ENCODE measurements around the gene SFXN1. TPM values are rescaled to one million over a fixed set of nuclear protein-coding genes. Genes with fewer than 3 reads are reported as not detected.
"Not testable (repeated sequence)": the region's sequence is repeated elsewhere in the genome, so short reads cannot be mapped to it uniquely, and the experiment has no call there.

SFXN1 gene
- polyA plus RNA-seq, 1 donor: 35.2 TPM

- no CpG with 5 or more reads among the region's 2 CpGs for WGBS (ENCODE audit: insufficient coverage, low lambda C conversion rate)
Observed at GRCh38 chr5:175447571-175447970, 30.8 kb upstream of the SFXN1 start.

GRCh38 chr5:175448276-175448675 lies 30.1 kb upstream of the SFXN1 start:
- H3K27ac ChIP-seq (ENCODE audit: low read length): no peak overlapping the region
- DNase-seq: no peak
- H3K4me1 ChIP-seq (ENCODE audit: control insufficient read depth, insufficient read depth, low read length): peaks cover 4% of the 10 kb centered on the region
- 58% methylated on average over 2 of the region's 3 CpGs for WGBS (ENCODE audit: insufficient coverage, low lambda C conversion rate)
- H3K4me3 ChIP-seq (ENCODE audit: low read length): no peak overlapping the region
- no peaks in the 10 kb centered on the region for H3K36me3 ChIP-seq (ENCODE audit: control insufficient read depth, insufficient read depth, low read length)
- peaks cover 3% of the 10 kb centered on the region for H3K9me3 ChIP-seq (ENCODE audit: control insufficient read depth, low read depth, low read length)
- peaks cover 62% of the 10 kb centered on the region for H3K27me3 ChIP-seq (ENCODE audit: control insufficient read depth, insufficient read depth, low read length)

More at GRCh38 chr5:175447571-175447970, 30.8 kb upstream of the SFXN1 start:
- Histone ChIP-seq H3K27me3 (ENCODE audit: control insufficient read depth, insufficient read depth, low read length) (peaks cover 64% of the 10 kb centered on the region), H3K4me3 (ENCODE audit: low read length) (no peak overlapping the region), H3K36me3 (ENCODE audit: control insufficient read depth, insufficient read depth, low read length) (no peaks in the 10 kb centered on the region), H3K9me3 (ENCODE audit: control insufficient read depth, low read depth, low read length) (peaks cover 3% of the 10 kb centered on the region), H3K27ac (ENCODE audit: low read length) (no peak overlapping the region), H3K4me1 (ENCODE audit: control insufficient read depth, insufficient read depth, low read length) (peaks cover 4% of the 10 kb centered on the region)
- DNase-seq: no peak

GRCh38 chr5:175452166-175452565 lies 26.2 kb upstream of the SFXN1 start:
- Histone ChIP-seq H3K27ac (ENCODE audit: low read length) (no peak overlapping the region), H3K9me3 (ENCODE audit: control insufficient read depth, low read depth, low read length) (no peaks in the 10 kb centered on the region), H3K36me3 (ENCODE audit: control insufficient read depth, insufficient read depth, low read length) (no peaks in the 10 kb centered on the region), H3K4me1 (ENCODE audit: control insufficient read depth, insufficient read depth, low read length) (no peaks in the 10 kb centered on the region), H3K27me3 (ENCODE audit: control insufficient read depth, insufficient read depth, low read length) (peaks cover 36% of the 10 kb centered on the region), H3K4me3 (ENCODE audit: low read length) (no peak overlapping the region)
- no CpG with 5 or more reads among the region's 2 CpGs for WGBS (ENCODE audit: insufficient coverage, low lambda C conversion rate)
- no peak for DNase-seq

GRCh38 chr5:175454338-175454737 lies 24.0 kb upstream of the SFXN1 start:
- not testable (repeated sequence) for H3K4me3 ChIP-seq (ENCODE audit: low read length); H3K4me1 ChIP-seq (ENCODE audit: control insufficient read depth, insufficient read depth, low read length); H3K36me3 ChIP-seq (ENCODE audit: control insufficient read depth, insufficient read depth, low read length); H3K9me3 ChIP-seq (ENCODE audit: control insufficient read depth, low read depth, low read length); DNase-seq; H3K27ac ChIP-seq (ENCODE audit: low read length)
- no CpG with 5 or more reads among the region's 5 CpGs for WGBS (ENCODE audit: insufficient coverage, low lambda C conversion rate)
- H3K27me3 ChIP-seq (ENCODE audit: control insufficient read depth, insufficient read depth, low read length): peaks cover 36% of the 10 kb centered on the region

- WGBS (ENCODE audit: insufficient coverage, low lambda C conversion rate): 91% methylated on average over 8 of the region's 11 CpGs
Observed at GRCh38 chr5:175456105-175456742, 22.1 kb upstream of the SFXN1 start.

GRCh38 chr5:175457466-175457865 lies 20.9 kb upstream of the SFXN1 start:
- no peaks in the 10 kb centered on the region for H3K4me1 ChIP-seq (ENCODE audit: control insufficient read depth, insufficient read depth, low read length)
- 100% methylated on average over 1 of the region's 1 CpG for WGBS (ENCODE audit: insufficient coverage, low lambda C conversion rate)
- H3K36me3 ChIP-seq (ENCODE audit: control insufficient read depth, insufficient read depth, low read length): no peaks in the 10 kb centered on the region
- DNase-seq: no peak
- H3K27ac ChIP-seq (ENCODE audit: low read length): no peak overlapping the region
- no peak overlapping the region for H3K4me3 ChIP-seq (ENCODE audit: low read length)
- H3K9me3 ChIP-seq (ENCODE audit: control insufficient read depth, low read depth, low read length): no peaks in the 10 kb centered on the region
- peaks cover 20% of the 10 kb centered on the region for H3K27me3 ChIP-seq (ENCODE audit: control insufficient read depth, insufficient read depth, low read length)

More at GRCh38 chr5:175456105-175456742, 22.1 kb upstream of the SFXN1 start:
- Histone ChIP-seq H3K27ac (ENCODE audit: low read length) (no peak overlapping the region), H3K4me1 (ENCODE audit: control insufficient read depth, insufficient read depth, low read length) (no peaks in the 10 kb centered on the region), H3K9me3 (ENCODE audit: control insufficient read depth, low read depth, low read length) (no peaks in the 10 kb centered on the region), H3K27me3 (ENCODE audit: control insufficient read depth, insufficient read depth, low read length) (peaks cover 31% of the 10 kb centered on the region), H3K4me3 (ENCODE audit: low read length) (no peak overlapping the region), H3K36me3 (ENCODE audit: control insufficient read depth, insufficient read depth, low read length) (no peaks in the 10 kb centered on the region)
- no peak for DNase-seq

GRCh38 chr5:175460126-175460525 lies 18.2 kb upstream of the SFXN1 start:
- H3K36me3 ChIP-seq (ENCODE audit: control insufficient read depth, insufficient read depth, low read length): no peaks in the 10 kb centered on the region
- peaks cover 9% of the 10 kb centered on the region for H3K27me3 ChIP-seq (ENCODE audit: control insufficient read depth, insufficient read depth, low read length)
- H3K4me1 ChIP-seq (ENCODE audit: control insufficient read depth, insufficient read depth, low read length): no peaks in the 10 kb centered on the region
- no peak overlapping the region for H3K4me3 ChIP-seq (ENCODE audit: low read length)
- H3K9me3 ChIP-seq (ENCODE audit: control insufficient read depth, low read depth, low read length): no peaks in the 10 kb centered on the region
- H3K27ac ChIP-seq (ENCODE audit: low read length): no peak overlapping the region
- DNase-seq: no peak
- 21% methylated on average over 3 of the region's 7 CpGs for WGBS (ENCODE audit: insufficient coverage, low lambda C conversion rate)

GRCh38 chr5:175460552-175460951 lies 17.8 kb upstream of the SFXN1 start:
- Histone ChIP-seq H3K27ac (ENCODE audit: low read length) (no peak overlapping the region), H3K4me1 (ENCODE audit: control insufficient read depth, insufficient read depth, low read length) (no peaks in the 10 kb centered on the region), H3K36me3 (ENCODE audit: control insufficient read depth, insufficient read depth, low read length) (no peaks in the 10 kb centered on the region), H3K9me3 (ENCODE audit: control insufficient read depth, low read depth, low read length) (no peaks in the 10 kb centered on the region), H3K27me3 (ENCODE audit: control insufficient read depth, insufficient read depth, low read length) (peaks cover 9% of the 10 kb centered on the region), H3K4me3 (ENCODE audit: low read length) (no peak overlapping the region)
- no CpG with 5 or more reads among the region's 2 CpGs for WGBS (ENCODE audit: insufficient coverage, low lambda C conversion rate)
- no peak for DNase-seq

- H3K36me3 ChIP-seq (ENCODE audit: control insufficient read depth, insufficient read depth, low read length): no peaks in the 10 kb centered on the region
- no peaks in the 10 kb centered on the region for H3K4me1 ChIP-seq (ENCODE audit: control insufficient read depth, insufficient read depth, low read length)
- peaks cover 9% of the 10 kb centered on the region for H3K27me3 ChIP-seq (ENCODE audit: control insufficient read depth, insufficient read depth, low read length)
- H3K27ac ChIP-seq (ENCODE audit: low read length): no peak overlapping the region
- 100% methylated on average over 2 of the region's 13 CpGs for WGBS (ENCODE audit: insufficient coverage, low lambda C conversion rate)
- no peak for DNase-seq
- no peaks in the 10 kb centered on the region for H3K9me3 ChIP-seq (ENCODE audit: control insufficient read depth, low read depth, low read length)
- no peak overlapping the region for H3K4me3 ChIP-seq (ENCODE audit: low read length)
Observed at GRCh38 chr5:175461370-175461769, 17.0 kb upstream of the SFXN1 start.

GRCh38 chr5:175463641-175464040 lies 14.7 kb upstream of the SFXN1 start:
- no peaks in the 10 kb centered on the region for H3K36me3 ChIP-seq (ENCODE audit: control insufficient read depth, insufficient read depth, low read length)
- H3K27ac ChIP-seq (ENCODE audit: low read length): no peak overlapping the region
- H3K9me3 ChIP-seq (ENCODE audit: control insufficient read depth, low read depth, low read length): no peaks in the 10 kb centered on the region
- no peak for DNase-seq
- WGBS (ENCODE audit: insufficient coverage, low lambda C conversion rate): no CpG with 5 or more reads among the region's 3 CpGs
- H3K4me3 ChIP-seq (ENCODE audit: low read length): no peak overlapping the region
- no peaks in the 10 kb centered on the region for H3K4me1 ChIP-seq (ENCODE audit: control insufficient read depth, insufficient read depth, low read length)
- H3K27me3 ChIP-seq (ENCODE audit: control insufficient read depth, insufficient read depth, low read length): peaks cover 12% of the 10 kb centered on the region
